Esophagus muscularis mucosa (tissue), 2 donors: ENCODE measurements around the gene HDAC4.

ENCODE experiments used
- EP300 ChIP-seq: sonication (generic); formaldehyde crosslinking; IDR thresholded peaks from one replicate; pipeline ENCODE4 v1.6.1; 2017; ENCODE audit warnings: antibody characterized with exemption
- POLR2A ChIP-seq: fragments of 450-650 bp; IDR thresholded peaks from one replicate; pipeline ENCODE4 v1.6.1; 2017; ENCODE audit warnings: antibody characterized with exemption, moderate library complexity, mild to moderate bottlenecking, low read depth

DNA sequence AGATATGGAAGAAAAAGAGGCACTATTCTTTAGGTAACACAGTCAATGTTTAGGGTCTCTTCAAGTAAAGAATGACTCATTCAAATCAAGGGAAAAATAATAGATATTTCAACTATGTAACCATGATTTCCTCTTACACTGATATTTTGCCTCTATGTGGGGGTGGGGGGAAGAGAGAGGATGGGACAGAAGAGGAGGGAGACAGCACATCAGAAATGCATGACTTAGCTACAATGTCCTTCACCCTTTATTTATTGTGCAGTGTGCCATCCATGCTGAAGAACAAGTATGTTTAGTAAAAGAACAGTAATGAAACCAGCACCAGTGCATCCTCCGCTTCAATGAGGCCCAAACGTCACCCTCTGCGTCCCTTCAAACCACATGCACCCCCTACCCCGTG is 204.8 kb downstream of the HDAC4 start:
- TF ChIP-seq POLR2A (no peak), EP300 (no peak)
